NCI-H748 treated with DMSO at 0.1 percent for 48 hours (cell line): ENCODE measurements around the gene MAMSTR.
"Not testable (repeated sequence)": the region's sequence is repeated elsewhere in the genome, so short reads cannot be mapped to it uniquely, and the experiment has no call there.

ENCODE experiments used
- DNase-seq: peaks from one replicate; lab custom pipeline; 2025; lab: John Stamatoyannopoulos, UW

MAMSTR gene

GRCh38 chr19:48685583-48685982 is 33.9 kb downstream of the MAMSTR start:
- DNase-seq = no peak

GRCh38 chr19:48683349-48683748 is 36.2 kb downstream of the MAMSTR start:
- no peak for DNase-seq

GRCh38 chr19:48681127-48681470 is 38.4 kb downstream of the MAMSTR start:
- DNase-seq = no peak

- no peak for DNase-seq
Measured at GRCh38 chr19:48680436-48681126, 38.9 kb downstream of the MAMSTR start.

- DNase-seq = not testable (repeated sequence)
Measured at GRCh38 chr19:48680006-48680405, 39.5 kb downstream of the MAMSTR start.

- DNase-seq = no peak
Measured at GRCh38 chr19:48678201-48678600, 41.3 kb downstream of the MAMSTR start.

- DNase-seq = peak; percentile 24
Measured at GRCh38 chr19:48676887-48677286, 42.6 kb downstream of the MAMSTR start.

- no peak for DNase-seq
Measured at GRCh38 chr19:48676487-48676886, 43.0 kb downstream of the MAMSTR start.

- DNase-seq = peak; percentile 74
Measured at GRCh38 chr19:48674921-48675824, 44.4 kb downstream of the MAMSTR start.

GRCh38 chr19:48674216-48674809 is 45.2 kb downstream of the MAMSTR start:
- DNase-seq = no peak

GRCh38 chr19:48673436-48674100 is 46.0 kb downstream of the MAMSTR start:
- no peak for DNase-seq

GRCh38 chr19:48672994-48673393 is 46.5 kb downstream of the MAMSTR start, which contains the start of gene NTN5:
NTN5 (minus strand) TSS chr19:48673017; CDS start chr19:48670986, 2,031 bp downstream.
- DNase-seq = no peak

- no peak for DNase-seq
Measured at GRCh38 chr19:48671446-48671995, 48.0 kb downstream of the MAMSTR start.

- DNase-seq = no peak
Measured at GRCh38 chr19:48670699-48671445, 48.7 kb downstream of the MAMSTR start.

- no peak for DNase-seq
Measured at GRCh38 chr19:48669903-48670668, 49.4 kb downstream of the MAMSTR start.

- no peak for DNase-seq
Measured at GRCh38 chr19:48668761-48669160, 50.8 kb downstream of the MAMSTR start.

- DNase-seq = no peak
Measured at GRCh38 chr19:48668332-48668731, 51.2 kb downstream of the MAMSTR start.

GRCh38 chr19:48665786-48666185 is 53.7 kb downstream of the MAMSTR start:
- DNase-seq = no peak

GRCh38 chr19:48664476-48664875 is 55.0 kb downstream of the MAMSTR start:
- DNase-seq = no peak

GRCh38 chr19:48663667-48664066 is 55.9 kb downstream of the MAMSTR start:
- no peak for DNase-seq
